Measurements from ENCODE around the gene CCDC88B. TPM values are rescaled to one million over a fixed set of nuclear protein-coding genes. Genes with fewer than 3 reads are reported as not detected.
A peak's percentile ranks its signal among the peaks of the same experiment; 100 is the strongest.

Gene CCDC88B
- total RNA-seq, 1 donor from 2014 or later = 119 TPM

DNA sequence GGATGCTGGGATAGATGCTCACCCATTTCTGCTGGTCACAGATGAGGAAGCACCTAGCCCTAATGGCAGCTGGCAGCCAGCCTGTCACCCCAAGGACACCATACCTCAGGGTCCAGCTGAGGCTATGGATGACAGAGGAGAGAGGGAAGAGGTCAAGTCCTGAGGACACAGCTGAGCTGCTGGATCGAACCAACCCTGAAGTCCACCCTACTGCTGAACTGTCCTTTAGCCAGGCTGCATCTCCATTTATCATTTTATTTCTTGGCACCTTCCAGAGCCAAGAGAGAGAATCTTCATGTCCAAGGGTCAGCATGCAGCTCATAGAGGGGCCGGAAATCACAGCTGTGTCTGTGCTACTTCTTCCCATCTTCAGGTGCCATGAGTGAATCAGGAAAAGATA lies 49.8 kb downstream of the CCDC88B start:
- Mint-ChIP-seq H3K4me3 (no peak overlapping the region), H3K27me3 (peaks cover 29% of the 10 kb centered on the region), H3K36me3 (ENCODE audit: low read depth) (no peaks in the 10 kb centered on the region), H3K27ac (no peak overlapping the region), H3K9me3 (peaks cover 13% of the 10 kb centered on the region), H3K4me1 (peaks cover 16% of the 10 kb centered on the region)
- intact Hi-C loops (cut with micrococcal nuclease) = no loop called here
- no peak for DNase-seq

DNA sequence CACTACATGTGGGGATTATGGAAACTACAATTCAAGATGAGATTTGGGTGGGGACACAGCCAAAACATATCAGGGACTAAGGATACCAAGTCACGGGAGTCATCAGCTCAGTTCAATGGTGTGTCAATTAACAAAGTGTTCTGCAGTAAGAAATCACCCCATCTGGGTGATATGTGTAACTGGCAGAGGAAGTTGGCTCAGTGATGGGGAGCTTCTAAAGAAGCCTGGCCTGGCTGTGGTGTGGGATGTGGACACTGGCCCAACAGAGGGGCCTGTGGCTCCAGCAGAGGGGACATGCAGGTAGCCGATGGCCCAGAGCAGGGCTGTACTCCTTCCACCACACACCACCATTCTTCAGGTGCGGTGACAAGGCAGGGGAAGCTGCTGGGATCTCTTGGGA lies 50.6 kb downstream of the CCDC88B start:
- H3K4me1 Mint-ChIP-seq = peaks cover 16% of the 10 kb centered on the region
- H3K36me3 Mint-ChIP-seq (ENCODE audit: low read depth) = no peaks in the 10 kb centered on the region
- intact Hi-C loops (cut with micrococcal nuclease) = no loop called here
- peak overlapping the region; percentile 29 for H3K27ac Mint-ChIP-seq
- DNase-seq = no peak
- peaks cover 28% of the 10 kb centered on the region for H3K27me3 Mint-ChIP-seq
- H3K9me3 Mint-ChIP-seq = peaks cover 13% of the 10 kb centered on the region
- no peak overlapping the region for H3K4me3 Mint-ChIP-seq

DNA sequence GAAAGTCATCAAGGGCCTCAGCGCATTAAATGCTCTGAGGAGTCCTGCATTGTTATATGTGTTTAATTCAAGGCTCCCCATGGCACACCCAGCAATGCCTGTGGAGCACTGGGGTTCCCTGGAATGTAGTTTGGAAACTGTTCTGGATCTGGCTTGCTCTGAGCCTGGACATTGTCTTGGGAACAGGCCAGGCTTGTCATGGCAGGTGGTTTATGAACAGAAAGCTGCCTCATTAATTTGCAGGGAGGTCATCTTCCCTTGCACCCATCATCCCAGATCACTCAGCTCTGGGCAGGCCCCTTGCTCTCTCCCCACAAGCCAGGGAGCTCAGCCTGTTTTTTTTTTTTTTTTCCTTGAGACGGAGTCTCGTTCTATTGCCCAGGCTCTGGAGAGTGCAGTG lies 51.8 kb downstream of the CCDC88B start:
- Mint-ChIP-seq H3K4me3 (no peak overlapping the region), H3K4me1 (peaks cover 10% of the 10 kb centered on the region), H3K27ac (no peak overlapping the region), H3K9me3 (peaks cover 13% of the 10 kb centered on the region), H3K36me3 (ENCODE audit: low read depth) (no peaks in the 10 kb centered on the region), H3K27me3 (peaks cover 28% of the 10 kb centered on the region)
- intact Hi-C loops (cut with micrococcal nuclease) = no loop called here
- no peak for DNase-seq

DNA sequence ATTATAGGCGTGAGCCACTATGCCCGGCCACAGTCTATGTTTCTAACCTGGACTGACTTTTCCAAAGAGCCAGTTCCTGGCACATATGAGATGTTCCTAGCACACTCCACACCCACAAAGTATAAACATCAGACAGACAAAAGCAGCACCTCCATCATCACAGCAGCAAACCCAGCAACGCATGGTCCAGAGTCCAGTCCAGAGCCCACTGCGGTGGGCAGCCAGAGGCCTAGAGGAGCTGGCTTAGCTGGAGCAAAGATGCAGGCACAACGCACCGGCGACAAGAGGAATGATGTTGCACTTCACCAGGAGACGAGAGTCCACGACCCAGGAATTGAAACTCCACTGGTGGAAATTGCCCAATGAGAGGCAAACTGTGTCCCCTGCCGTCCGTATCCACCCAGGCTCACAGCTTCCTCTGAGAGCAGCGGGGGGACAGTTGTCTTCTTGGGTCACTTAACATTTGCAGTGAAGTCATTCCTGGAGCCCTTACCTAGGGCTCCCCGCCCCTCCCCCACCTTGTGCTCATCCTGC lies 55.6 kb downstream of the CCDC88B start:
- peaks cover 7% of the 10 kb centered on the region for H3K27me3 Mint-ChIP-seq
- H3K4me3 Mint-ChIP-seq = no peak overlapping the region
- intact Hi-C loops (cut with micrococcal nuclease) = no loop called here
- no peak for DNase-seq
- H3K4me1 Mint-ChIP-seq = peaks cover 4% of the 10 kb centered on the region
- no peaks in the 10 kb centered on the region for H3K9me3 Mint-ChIP-seq
- H3K36me3 Mint-ChIP-seq (ENCODE audit: low read depth) = no peaks in the 10 kb centered on the region
- H3K27ac Mint-ChIP-seq = no peak overlapping the region

DNA sequence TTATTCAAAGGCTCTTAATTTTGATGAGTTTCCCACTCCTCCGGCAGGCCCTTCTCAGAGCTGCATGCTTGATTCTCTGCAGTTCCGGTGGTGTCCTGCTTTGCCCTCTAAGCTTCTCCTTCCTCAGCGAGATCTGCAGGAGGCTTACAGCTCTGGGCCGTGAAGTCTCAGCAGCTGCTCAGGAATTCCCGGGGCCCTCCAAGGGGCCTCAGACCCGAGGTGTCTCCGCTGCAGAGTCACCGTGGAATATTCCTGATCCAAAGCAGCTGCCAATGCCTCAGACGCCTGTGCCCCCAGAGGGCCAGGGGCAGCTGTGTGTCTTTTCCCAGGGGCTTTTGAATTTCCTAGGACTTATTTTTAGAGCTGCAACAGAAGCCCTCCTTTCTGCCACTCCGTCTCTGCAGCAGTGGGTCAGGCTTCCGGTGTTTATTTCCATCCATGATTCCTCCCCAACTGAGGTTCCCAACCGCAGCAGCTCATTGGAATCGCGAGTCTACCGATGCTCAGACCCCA lies 56.1 kb downstream of the CCDC88B start:
- intact Hi-C loops (cut with micrococcal nuclease) = no loop called here
- no peaks in the 10 kb centered on the region for H3K4me1 Mint-ChIP-seq

DNA sequence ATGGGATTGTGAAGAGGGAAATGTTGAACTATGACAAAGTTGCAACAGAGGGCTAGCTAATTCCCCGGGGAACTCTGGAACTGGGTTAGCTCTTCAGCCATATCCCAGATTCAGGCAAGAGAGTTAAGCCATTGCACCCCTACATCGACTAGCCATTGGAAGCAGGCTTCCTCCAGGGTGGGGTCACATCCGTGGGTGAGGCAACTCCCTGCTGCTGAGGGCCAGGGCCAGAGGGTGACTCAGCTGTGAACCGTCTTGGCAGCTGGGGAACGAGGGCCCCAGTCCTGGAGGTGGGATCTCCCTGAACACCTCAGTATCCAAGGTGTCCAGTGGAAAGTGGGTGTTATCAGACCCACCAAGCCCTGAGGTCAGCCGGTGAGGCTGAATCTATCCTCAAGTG lies 60.1 kb downstream of the CCDC88B start:
- Mint-ChIP-seq H3K27me3 (peaks cover 9% of the 10 kb centered on the region), H3K4me3 (no peak overlapping the region), H3K36me3 (ENCODE audit: low read depth) (no peaks in the 10 kb centered on the region), H3K4me1 (no peaks in the 10 kb centered on the region), H3K9me3 (no peaks in the 10 kb centered on the region), H3K27ac (no peak overlapping the region)
- intact Hi-C loops (cut with micrococcal nuclease) = no loop called here
- DNase-seq = no peak

More for the DNA sequence above, 56.1 kb downstream of the CCDC88B start:
- H3K4me3 Mint-ChIP-seq = no peak overlapping the region
- H3K27ac Mint-ChIP-seq = no peak overlapping the region
- no peaks in the 10 kb centered on the region for H3K36me3 Mint-ChIP-seq (ENCODE audit: low read depth)
- no peak for DNase-seq
- no peaks in the 10 kb centered on the region for H3K9me3 Mint-ChIP-seq
- peaks cover 5% of the 10 kb centered on the region for H3K27me3 Mint-ChIP-seq

DNA sequence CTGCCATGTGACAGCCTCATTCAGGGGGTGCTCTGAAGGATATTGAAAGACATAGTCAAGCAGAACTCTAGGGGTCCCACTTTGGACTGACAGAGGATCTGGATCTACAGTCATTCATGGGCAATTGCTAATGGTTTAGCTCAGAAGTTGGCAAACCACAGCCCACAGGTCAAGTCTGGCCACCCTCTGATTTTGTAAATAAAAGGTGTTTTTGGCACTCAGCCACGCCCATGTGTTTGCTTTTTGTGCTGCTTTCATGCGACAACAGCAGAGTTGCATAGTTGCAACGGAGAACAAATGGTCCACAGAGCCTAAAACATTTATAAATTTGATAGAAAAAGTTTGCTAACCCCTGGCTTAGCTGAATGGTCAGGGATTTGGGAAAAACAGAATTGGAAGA lies 60.7 kb downstream of the CCDC88B start:
- no peaks in the 10 kb centered on the region for H3K4me1 Mint-ChIP-seq
- H3K27ac Mint-ChIP-seq = no peak overlapping the region
- DNase-seq = no peak
- peaks cover 9% of the 10 kb centered on the region for H3K27me3 Mint-ChIP-seq
- no peaks in the 10 kb centered on the region for H3K9me3 Mint-ChIP-seq
- intact Hi-C loops (cut with micrococcal nuclease) = no loop called here
- H3K36me3 Mint-ChIP-seq (ENCODE audit: low read depth) = no peaks in the 10 kb centered on the region
- no peak overlapping the region for H3K4me3 Mint-ChIP-seq

DNA sequence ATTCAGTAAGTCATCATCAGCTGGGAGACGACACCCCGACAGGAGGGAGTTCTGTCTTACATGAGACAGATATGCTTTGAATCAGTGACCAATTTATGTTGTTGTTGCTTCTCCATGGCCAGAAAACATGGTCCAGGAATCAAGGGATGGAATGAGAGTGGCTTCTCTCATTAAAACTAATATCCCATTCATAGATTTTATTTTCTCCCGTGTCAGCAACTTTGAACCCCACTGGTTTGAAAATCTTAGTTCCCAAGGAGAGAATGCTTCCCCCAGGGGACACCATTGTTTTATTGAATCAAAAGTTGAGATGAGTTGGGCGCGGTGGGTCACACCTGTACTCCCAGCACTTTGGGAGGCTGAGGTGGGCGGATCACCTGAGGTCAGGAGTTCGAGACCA lies 61.8 kb downstream of the CCDC88B start:
- intact Hi-C loops (cut with micrococcal nuclease) = no loop called here
- Mint-ChIP-seq H3K27ac (no peak overlapping the region), H3K36me3 (ENCODE audit: low read depth) (no peaks in the 10 kb centered on the region), H3K4me1 (no peaks in the 10 kb centered on the region), H3K9me3 (no peaks in the 10 kb centered on the region), H3K27me3 (peaks cover 8% of the 10 kb centered on the region), H3K4me3 (no peak overlapping the region)
- DNase-seq = no peak

DNA sequence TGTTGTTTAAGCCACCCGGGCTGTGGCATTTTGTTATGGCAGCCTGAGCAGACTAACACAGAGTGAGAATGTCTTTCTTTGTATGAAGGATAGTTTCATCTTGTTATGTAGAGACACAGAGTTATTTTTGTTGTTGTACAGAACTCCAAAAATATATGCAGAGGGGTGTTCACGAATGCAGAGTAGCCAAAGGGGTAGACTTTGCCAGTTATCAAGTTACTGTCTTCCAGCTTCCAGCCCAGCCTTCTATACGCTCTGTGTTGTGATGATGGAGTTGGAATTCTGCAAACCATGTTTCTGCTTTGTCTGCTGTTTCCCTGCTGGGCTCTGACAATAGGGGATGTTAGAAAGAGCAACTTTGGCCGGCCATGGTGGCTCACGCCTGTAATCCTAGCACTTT lies 63.1 kb downstream of the CCDC88B start:
- Mint-ChIP-seq H3K9me3 (no peaks in the 10 kb centered on the region), H3K4me1 (no peaks in the 10 kb centered on the region), H3K36me3 (ENCODE audit: low read depth) (no peaks in the 10 kb centered on the region), H3K4me3 (no peak overlapping the region), H3K27ac (no peak overlapping the region), H3K27me3 (peaks cover 8% of the 10 kb centered on the region)
- intact Hi-C loops (cut with micrococcal nuclease) = no loop called here
- no peak for DNase-seq

DNA sequence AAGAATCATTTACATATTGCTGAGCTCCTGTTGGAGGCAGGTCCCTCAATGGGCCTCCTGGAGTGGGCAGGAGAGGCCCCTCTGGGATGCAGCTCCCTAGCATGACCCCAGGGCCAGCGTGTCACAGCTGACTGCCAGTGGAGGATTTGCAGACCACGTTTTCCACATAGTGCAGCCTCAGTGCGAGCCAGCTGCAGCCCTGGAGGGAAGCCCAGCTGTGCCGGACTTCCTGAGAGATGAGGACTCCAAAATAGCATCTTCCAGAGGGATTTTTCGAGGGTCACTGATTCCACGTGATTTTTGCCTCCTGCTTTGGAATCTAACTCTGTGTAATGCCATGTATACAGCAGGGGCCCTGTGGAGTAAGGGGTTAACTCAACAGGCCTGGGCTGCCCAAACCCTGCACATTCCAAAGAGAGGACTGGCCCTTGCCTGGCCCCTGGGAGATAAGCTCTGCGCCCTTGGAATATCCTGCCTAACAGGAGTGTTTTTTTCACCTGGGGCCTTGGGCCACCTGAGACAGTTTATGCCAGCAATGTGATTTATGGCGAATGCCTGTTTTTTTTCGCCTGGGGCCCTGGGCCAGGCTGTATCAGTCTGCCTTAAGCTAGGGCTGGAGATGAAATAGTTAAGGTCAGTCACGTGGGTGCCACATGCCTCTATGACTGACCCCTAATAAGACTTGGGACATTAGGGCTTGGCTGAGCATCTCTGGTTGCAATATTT lies 66.4 kb downstream of the CCDC88B start:
- H3K27ac Mint-ChIP-seq = no peak overlapping the region
- intact Hi-C loops (cut with micrococcal nuclease) = no loop called here
- H3K27me3 Mint-ChIP-seq = peaks cover 8% of the 10 kb centered on the region
- H3K4me1 Mint-ChIP-seq = no peaks in the 10 kb centered on the region
- DNase-seq = no peak
- H3K4me3 Mint-ChIP-seq = no peak overlapping the region
- no peaks in the 10 kb centered on the region for H3K36me3 Mint-ChIP-seq (ENCODE audit: low read depth)
- no peaks in the 10 kb centered on the region for H3K9me3 Mint-ChIP-seq

Other genes starting within 250 kb of the CCDC88B start
- 28.6 and 29.6 TPM in 2 replicates for gene MACROD1, start 174.1 kb upstream of the CCDC88B start, total RNA-seq
- 521 and 535 TPM in 2 replicates for gene STIP1, start 154.0 kb upstream of the CCDC88B start, total RNA-seq
- 200 and 213 TPM in 2 replicates for gene FERMT3, start 133.5 kb upstream of the CCDC88B start, total RNA-seq
- 29.8 and 31.7 TPM in 2 replicates for gene TRPT1, start 114.0 kb upstream of the CCDC88B start, total RNA-seq
- gene NUDT22, start 113.9 kb upstream of the CCDC88B start, total RNA-seq = 66.1 and 72.6 TPM in 2 replicates
- 19.9 and 20.0 TPM in 2 replicates for gene DNAJC4, start 109.7 kb upstream of the CCDC88B start, total RNA-seq
- gene VEGFB, start 105.6 kb upstream of the CCDC88B start, total RNA-seq = 65.4 and 66.7 TPM in 2 replicates
- 28.8 and 30.6 TPM in 2 replicates for gene FKBP2, start 99.1 kb upstream of the CCDC88B start, total RNA-seq
- gene PPP1R14B, start 93.3 kb upstream of the CCDC88B start, total RNA-seq = 284 TPM in 2 replicates
- gene PLCB3, start 88.7 kb upstream of the CCDC88B start, total RNA-seq = 16.6 and 16.7 TPM in 2 replicates
- gene BAD, start 55.5 kb upstream of the CCDC88B start, total RNA-seq = 34.0 and 35.5 TPM in 2 replicates
- gene GPR137, start 54.4 kb upstream of the CCDC88B start, total RNA-seq = 45.6 and 47.6 TPM in 2 replicates
- gene KCNK4, start 48.9 kb upstream of the CCDC88B start, total RNA-seq = 0.23 and 0.24 TPM in 2 replicates
- gene CATSPERZ, start 39.8 kb upstream of the CCDC88B start, total RNA-seq = not detected in 2 replicates
- 59.6 and 60.6 TPM in 2 replicates for gene ESRRA, start 34.7 kb upstream of the CCDC88B start, total RNA-seq
- gene TRMT112, start 22.6 kb upstream of the CCDC88B start, total RNA-seq = 319 and 320 TPM in 2 replicates
- gene PRDX5, start 22.1 kb upstream of the CCDC88B start, total RNA-seq = 98.0 and 104 TPM in 2 replicates
- gene RPS6KA4, start 19.0 kb downstream of the CCDC88B start, total RNA-seq = 46.3 and 48.6 TPM in 2 replicates
- not detected in 2 replicates for gene SLC22A11, start 215.7 kb downstream of the CCDC88B start, total RNA-seq